IMR-90 (cell line): ENCODE measurements around the gene FSTL3. TPM values are rescaled to one million over a fixed set of nuclear protein-coding genes. Genes with fewer than 3 reads are reported as not detected.

Experiments
- ATAC-seq: fragments of 200-7000 bp; cut with Tn5 transposase; 2 replicates; pipeline ENCODE4 v1.9.1; 2020; ENCODE audit warnings: low read depth, mild to moderate bottlenecking, moderate library complexity
- BruUV-seq: library from RNA; stranded (reverse); fragments of 400-500 nt; replicated peaks from 2 replicates; lab custom pipeline; 2021; lab: Mats Ljungman, UMichigan
- CTCF ChIA-PET: fragments of 300-600 bp; formaldehyde crosslinking; extraction: SDS; loops from one replicate; lab custom pipeline; 2021; ENCODE audit warnings: antibody characterized with exemption; lab: Yijun Ruan, JAX
- POLR2A ChIA-PET: fragments of 300-600 bp; sonication (Branson Sonifier 250); formaldehyde crosslinking; loops from one replicate; lab custom pipeline; 2022; ENCODE audit warnings: antibody characterized with exemption; ENCODE audit not compliant: unreplicated experiment; lab: Charles Lee
- DNase-seq: peaks from one replicate; pipeline ENCODE4 v3.0.0; 2013
- H2AFZ ChIP-seq: replicated peaks from 2 replicates; pipeline ENCODE3; 2013; ENCODE audit warnings: low read length, mild to moderate bottlenecking; ENCODE audit not compliant: poor library complexity
- H2AK5ac ChIP-seq: 2 replicates; pipeline ENCODE4 v1.6.1; 2013; ENCODE audit warnings: low read depth, low read length, inconsistent platforms
- H2AK9ac ChIP-seq: replicated peaks from 2 replicates; pipeline ENCODE3; 2013; ENCODE audit warnings: mild to moderate bottlenecking, low read depth, low read length, moderate library complexity; ENCODE audit not compliant: poor library complexity
- H2BK120ac ChIP-seq: 2 replicates; pipeline ENCODE4 v1.6.1; 2013; ENCODE audit warnings: low read depth, low read length, inconsistent platforms
- H2BK15ac ChIP-seq: 3 replicates; pipeline ENCODE4 v1.6.1; 2013; ENCODE audit warnings: low read depth, low read length, inconsistent platforms
- H2BK20ac ChIP-seq: 2 replicates; pipeline ENCODE4 v1.6.1; 2013; ENCODE audit warnings: low read depth, mild to moderate bottlenecking, inconsistent platforms, low read length, moderate library complexity
- H2BK5ac ChIP-seq: 2 replicates; pipeline ENCODE4 v1.6.1; 2013; ENCODE audit warnings: mild to moderate bottlenecking, low read depth, low read length, inconsistent platforms; ENCODE audit not compliant: poor library complexity, severe bottlenecking
- H3K14ac ChIP-seq: replicated peaks from 2 replicates; pipeline ENCODE4 v1.6.1; 2013; ENCODE audit warnings: low read depth, low read length, inconsistent platforms
- H3K18ac ChIP-seq: 2 replicates; pipeline ENCODE4 v1.6.1; 2013; ENCODE audit warnings: low read depth, low read length, control low read depth
- H3K23ac ChIP-seq: 2 replicates; pipeline ENCODE4 v1.6.1; 2013; ENCODE audit warnings: low read depth, low read length, inconsistent platforms
- H3K27ac ChIP-seq: 2 replicates; pipeline ENCODE4 v1.5.1; 2013; ENCODE audit warnings: mild to moderate bottlenecking, control low read depth, low read length; ENCODE audit not compliant: insufficient read depth
- H3K27me3 ChIP-seq: 2 replicates; pipeline ENCODE4 v1.6.1; 2013; ENCODE audit warnings: low read length; ENCODE audit not compliant: control insufficient read depth, insufficient read depth
- H3K36me3 ChIP-seq: 2 replicates; pipeline ENCODE4 v1.6.1; 2013; ENCODE audit warnings: low read length, mixed read lengths; ENCODE audit not compliant: control insufficient read depth, insufficient read depth
- H3K4ac ChIP-seq: 2 replicates; pipeline ENCODE4 v1.6.1; 2013; ENCODE audit warnings: low read depth, low read length, inconsistent platforms
- H3K4me1 ChIP-seq: 2 replicates; pipeline ENCODE4 v1.6.1; 2013; ENCODE audit warnings: low read length, mixed read lengths; ENCODE audit not compliant: control insufficient read depth, insufficient read depth
- H3K4me2 ChIP-seq: 2 replicates; pipeline ENCODE4 v1.6.1; 2013; ENCODE audit warnings: low read depth, mild to moderate bottlenecking, control low read depth, low read length, moderate library complexity
- H3K4me3 ChIP-seq: 2 replicates; pipeline ENCODE4 v1.5.1; 2013; ENCODE audit warnings: low read depth, mild to moderate bottlenecking, control low read depth, low read length, moderate library complexity; ENCODE audit not compliant: insufficient read depth
- H3K56ac ChIP-seq: 2 replicates; pipeline ENCODE4 v1.6.1; 2013; ENCODE audit warnings: low read length, inconsistent platforms; ENCODE audit not compliant: insufficient read depth; ENCODE audit errors: extremely low read depth
- H3K79me1 ChIP-seq, 2 experiments: 2 replicates each; pipeline ENCODE4 v1.6.1; 2013; ENCODE audit warnings: low read length in 2 of 2, inconsistent platforms in 1 of 2, low read depth in 1 of 2
- H3K9ac ChIP-seq: 2 replicates; pipeline ENCODE4 v1.6.1; 2013; ENCODE audit warnings: low read depth, low read length, control low read depth
- H3K9me1 ChIP-seq: 2 replicates; pipeline ENCODE4 v1.6.1; 2013; ENCODE audit warnings: low read length, inconsistent platforms; ENCODE audit not compliant: insufficient read depth
- H3K9me3 ChIP-seq: 2 replicates; pipeline ENCODE4 v1.6.1; 2013; ENCODE audit warnings: low read length; ENCODE audit not compliant: control insufficient read depth, insufficient read depth
- H4K20me1 ChIP-seq: 2 replicates; pipeline ENCODE4 v1.6.1; 2013; ENCODE audit warnings: low read length, inconsistent platforms; ENCODE audit not compliant: insufficient read depth
- H4K5ac ChIP-seq: 2 replicates; pipeline ENCODE4 v1.6.1; 2013; ENCODE audit warnings: mild to moderate bottlenecking, low read depth, low read length, control low read depth
- H4K8ac ChIP-seq, 2 experiments: 2 replicates each; pipeline ENCODE4 v1.6.1; 2013; ENCODE audit warnings: low read depth in 2 of 2, low read length in 2 of 2, control low read depth in 1 of 2, inconsistent platforms in 1 of 2
- H4K91ac ChIP-seq: 2 replicates; pipeline ENCODE4 v1.6.1; 2013; ENCODE audit warnings: low read depth, low read length, inconsistent platforms; ENCODE audit not compliant: insufficient read depth
- BHLHE40 ChIP-seq: fragments of 150-350 bp; IDR thresholded peaks from 2 replicates; pipeline ENCODE4 v1.6.1; 2016; ENCODE audit warnings: mild to moderate bottlenecking, low read depth, low read length
- CEBPB ChIP-seq: IDR thresholded peaks from 2 replicates; pipeline ENCODE4 v1.6.1; 2012; ENCODE audit warnings: low read depth, low read length, improper control_type of control experiment
- CHD1 ChIP-seq: IDR thresholded peaks from 2 replicates; pipeline ENCODE4 v1.6.1; 2012; ENCODE audit warnings: low read depth, low read length, improper control_type of control experiment
- CTCF ChIP-seq: conservative IDR thresholded peaks from 2 replicates; pipeline ENCODE4 v1.5.1; 2012; ENCODE audit warnings: mild to moderate bottlenecking, low read depth, low read length, improper control_type of control experiment
- ELK1 ChIP-seq: fragments of 150-350 bp; IDR thresholded peaks from 2 replicates; pipeline ENCODE4 v1.6.1; 2016; ENCODE audit warnings: low read depth, mild to moderate bottlenecking, low read length, moderate library complexity, borderline replicate concordance
- FOS ChIP-seq: fragments of 150-350 bp; IDR thresholded peaks from 2 replicates; pipeline ENCODE4 v1.6.1; 2016; ENCODE audit warnings: low read depth, low read length
- MAFK ChIP-seq: IDR thresholded peaks from 2 replicates; pipeline ENCODE4 v1.6.1; 2012; ENCODE audit warnings: low read depth, low read length, improper control_type of control experiment
- MAZ ChIP-seq: IDR thresholded peaks from 2 replicates; pipeline ENCODE4 v1.6.1; 2012; ENCODE audit warnings: low read depth, mild to moderate bottlenecking, low read length, improper control_type of control experiment, moderate library complexity, borderline replicate concordance
- MXI1 ChIP-seq: IDR thresholded peaks from 2 replicates; pipeline ENCODE4 v1.6.1; 2012; ENCODE audit warnings: low read depth, mild to moderate bottlenecking, low read length, moderate library complexity, borderline replicate concordance
- NFE2L2 ChIP-seq: fragments of 150-350 bp; IDR thresholded peaks from 2 replicates; pipeline ENCODE4 v1.6.1; 2016; ENCODE audit warnings: low read depth, mild to moderate bottlenecking, low read length
- POLR2A ChIP-seq: IDR thresholded peaks from 2 replicates; pipeline ENCODE4 v1.6.1; 2012; ENCODE audit warnings: mild to moderate bottlenecking, low read depth, low read length
- RAD21 ChIP-seq: IDR thresholded peaks from 2 replicates; pipeline ENCODE4 v1.6.1; 2012; ENCODE audit warnings: low read length, improper control_type of control experiment
- RCOR1 ChIP-seq: IDR thresholded peaks from 2 replicates; pipeline ENCODE4 v1.6.1; 2012; ENCODE audit warnings: mild to moderate bottlenecking, low read length, improper control_type of control experiment; ENCODE audit not compliant: insufficient replicate concordance
- RFX5 ChIP-seq: IDR thresholded peaks from 2 replicates; pipeline ENCODE4 v1.8.0; 2012; ENCODE audit warnings: low read depth, mild to moderate bottlenecking, low read length, moderate library complexity
- SMC3 ChIP-seq: fragments of 150-350 bp; IDR thresholded peaks from 2 replicates; pipeline ENCODE4 v1.6.1; 2016; ENCODE audit warnings: low read depth, mild to moderate bottlenecking, antibody characterized with exemption, low read length, moderate library complexity
- USF2 ChIP-seq: fragments of 150-350 bp; IDR thresholded peaks from 2 replicates; pipeline ENCODE4 v1.6.1; 2017; ENCODE audit warnings: mild to moderate bottlenecking, antibody characterized with exemption, low read length, low read depth
- whole genome bisulfite sequencing, 2 experiments: methylation state at CpG; one replicate each; pipeline versions ENCODE4 v1.1.5 to v1.1.7; 2013; ENCODE audit warnings: missing lambda C conversion rate in 2 of 2; ENCODE audit not compliant: insufficient read length in 1 of 2; ENCODE audit errors: extremely low coverage in 2 of 2; 5-methylcytosine and 5-hydroxymethylcytosine counted together
- dilution Hi-C: fragments of 300-500 bp; cut with HindIII; formaldehyde crosslinking; loops from one replicate; pipeline ENCODE4 v1.14.3; 2018; ENCODE audit warnings: low sequenced_read_pairs; ENCODE audit not compliant: unreplicated experiment
- in situ Hi-C: fragments of 300-500 bp; cut with MboI; formaldehyde crosslinking; loops from 3 replicates; pipeline ENCODE4 v1.14.3; 2019; ENCODE audit warnings: low sequenced_read_pairs, inconsistent platforms, mixed read lengths
- intact Hi-C: fragments of 100-400 bp; cut with micrococcal nuclease; formaldehyde crosslinking; loops from 2 replicates; pipeline ENCODE4 v1.10.0; 2022
- polyA plus RNA-seq, 3 experiments: library from polyadenylated mRNA; depleted of rRNA; stranded (reverse); fragments of >200 nt; gene quantifications; 2 replicates each; pipeline ENCODE4 v1.2.3, GENCODE V29; 2012; ENCODE audit warnings: low replicate concordance in 1 of 3
- total RNA-seq: library from RNA; depleted of rRNA; stranded (reverse); fragments of >200 nt; gene quantifications from 2 replicates; pipeline ENCODE4 v1.2.3, GENCODE V29; 2012

The FSTL3 gene
- total and polyA plus RNA-seq, 2 of the 4 experiments (the other 2 are of a cell fraction): 32.3 to 76.9 TPM

GRCh38 chr19:644363-644762 is 31.8 kb upstream of the FSTL3 start:
- H3K23ac ChIP-seq: no peak overlapping the region
- no peak overlapping the region for H2BK15ac ChIP-seq
- no peak overlapping the region for H4K91ac ChIP-seq
- no peak overlapping the region for H3K4me3 ChIP-seq
- DNase-seq (no peak), ATAC-seq (no peak)
- no peak overlapping the region for H2AFZ ChIP-seq
- dilution Hi-C loops (no loop called here), intact Hi-C loops (no loop called here), in situ Hi-C loops (no loop called here)
- H2AK5ac ChIP-seq: no peak overlapping the region
- no peak overlapping the region for H3K56ac ChIP-seq
- no TSS peak for BruUV-seq
- no peak overlapping the region for H2BK20ac ChIP-seq
- H4K5ac ChIP-seq: no peak overlapping the region
- H4K8ac ChIP-seq: no peak overlapping the region
- H3K18ac ChIP-seq: no peak overlapping the region
- H4K20me1 ChIP-seq: peaks cover 5% of the 10 kb centered on the region; the same call in 1 of the 2 replicates
- no peak overlapping the region for H3K27ac ChIP-seq
- no peak overlapping the region for H2BK120ac ChIP-seq
- H3K27me3 ChIP-seq: no peaks in the 10 kb centered on the region
- TF ChIP-seq ELK1: no peak
- no peak for TF ChIP-seq POLR2A
- no peak for TF ChIP-seq NFE2L2
- TF ChIP-seq MAZ: no peak
- no peak for TF ChIP-seq USF2
- no peak for TF ChIP-seq BHLHE40
- TF ChIP-seq RAD21: no peak
- no peak for TF ChIP-seq CEBPB
- no peak for TF ChIP-seq CTCF
- no peak for TF ChIP-seq MXI1
- no peak for TF ChIP-seq CHD1
- no peak for TF ChIP-seq RFX5
- no peak for TF ChIP-seq FOS
- no peak for TF ChIP-seq MAFK
- no peak for TF ChIP-seq SMC3
- TF ChIP-seq RCOR1: no peak
- ChIA-PET POLR2A (no interaction called here), CTCF (no interaction called here)
- no peak overlapping the region for H3K4me2 ChIP-seq
- H3K4ac ChIP-seq: no peak overlapping the region
- H3K36me3 ChIP-seq: peaks cover 37% of the 10 kb centered on the region
- no peaks in the 10 kb centered on the region for H3K9me3 ChIP-seq
- no peak overlapping the region for H3K9ac ChIP-seq
- H3K4me1 ChIP-seq: no peaks in the 10 kb centered on the region
- H3K9me1 ChIP-seq: no peaks in the 10 kb centered on the region
- H2AK9ac ChIP-seq: no peak overlapping the region
- WGBS, 2 experiments: 86% methylated on average over 15 of the region's 28 CpGs; no CpG with 5 or more reads in 1 of the 2 experiments
- no peaks in the 10 kb centered on the region; a peak in 1 of 4 replicates for H3K79me1 ChIP-seq
- no peak overlapping the region for H3K14ac ChIP-seq
- H2BK5ac ChIP-seq: no peak overlapping the region
